ENCODE measurements around the gene IL17RC.
A peak's percentile ranks its signal among the peaks of the same experiment; 100 is the strongest.
"Not testable (repeated sequence)": the region's sequence is repeated elsewhere in the genome, so short reads cannot be mapped to it uniquely, and the experiment has no call there.

IL17RC gene

GRCh38 chr3:9915254-9916141, 1.4 kb upstream of the IL17RC start:
- DNase-seq: no peak

GRCh38 chr3:9916346-9916733, 558 bp upstream of the IL17RC start:
- DNase-seq: no peak

GRCh38 chr3:9917820-9918219, 922 bp downstream of the IL17RC start:
- no peak for DNase-seq

GRCh38 chr3:9918261-9919038, 1.6 kb downstream of the IL17RC start:
- DNase-seq: no peak

GRCh38 chr3:9928158-9928557, 11.3 kb downstream of the IL17RC start:
- no peak for DNase-seq

- no peak for DNase-seq
These were observed 14.0 kb downstream of the IL17RC start for GRCh38 chr3:9930804-9931418.

- no peak for DNase-seq
These were observed 15.6 kb downstream of the IL17RC start for GRCh38 chr3:9932535-9932842.

GRCh38 chr3:9932843-9933560, 16.1 kb downstream of the IL17RC start:
- peak; percentile 82 for DNase-seq

GRCh38 chr3:9933561-9934234, 16.8 kb downstream of the IL17RC start, which contains the start of gene CRELD1:
TSS of gene CRELD1 (plus strand) at chr3:9933834. CDS start at chr3:9934439, 605 bp downstream.
- DNase-seq: peak; percentile 94 to 96

GRCh38 chr3:9934235-9934621, 17.3 kb downstream of the IL17RC start:
- no peak for DNase-seq

GRCh38 chr3:9934993-9935392, 18.1 kb downstream of the IL17RC start:
- no peak for DNase-seq

- no peak for DNase-seq
These were observed 19.1 kb downstream of the IL17RC start for GRCh38 chr3:9935966-9936510.

- DNase-seq: no peak
These were observed 20.8 kb downstream of the IL17RC start for GRCh38 chr3:9937486-9938238.

- DNase-seq: no peak
These were observed 22.1 kb downstream of the IL17RC start for GRCh38 chr3:9938966-9939365.

- not testable (repeated sequence) for DNase-seq
These were observed 23.0 kb downstream of the IL17RC start for GRCh38 chr3:9939906-9940305.

- DNase-seq: no peak
These were observed 23.8 kb downstream of the IL17RC start for GRCh38 chr3:9940746-9941145.

GRCh38 chr3:9942164-9942563, 25.3 kb downstream of the IL17RC start:
- DNase-seq: no peak

GRCh38 chr3:9942934-9943690, 26.2 kb downstream of the IL17RC start:
- no peak for DNase-seq

- DNase-seq: no peak
These were observed 27.4 kb downstream of the IL17RC start for GRCh38 chr3:9944271-9944670.

- no peak for DNase-seq
These were observed 28.5 kb downstream of the IL17RC start for GRCh38 chr3:9945358-9945757.

Data from stimulated activated CD4-positive, alpha-beta T cell treated with anti-CD3 and anti-CD28 coated beads, Interleukin-2, amount 100 ng/mL, for 48 hours (primary cell).